Body of pancreas (tissue), 4 donors: ENCODE data around the gene LRWD1. TPM values are rescaled to one million over a fixed set of nuclear protein-coding genes. Genes with fewer than 3 reads are reported as not detected.

ENCODE experiments used
- ATAC-seq: fragments of 150-250 bp; one replicate; pipeline ENCODE4 v1.9.1; 2016
- DNase-seq, 4 donors: peaks; one replicate each; pipeline ENCODE4 v3.0.0-alpha.2; 2019
- H3K27ac ChIP-seq, 4 donors: fragments of 200-600 bp; sonication (generic); 1 replicate in 3 of 4; 2 replicates in 1 of 4; pipeline versions ENCODE4 v1.5.1 to v1.6.1; 2016 to 2019; ENCODE audit warnings: mild to moderate bottlenecking in 1 of 4, mixed read lengths in 1 of 4, moderate library complexity in 1 of 4
- H3K27me3 ChIP-seq, 2 donors: fragments of 200-600 bp; sonication (generic); one replicate each; pipeline ENCODE4 v1.6.0; 2016; ENCODE audit warnings: mild to moderate bottlenecking in 1 of 2
- H3K36me3 ChIP-seq, 2 donors: fragments of 200-600 bp; sonication (generic); replicated peaks in 1 of 2; 2 replicates each; pipeline ENCODE4 v1.5.1; 2016; ENCODE audit warnings: low read depth in 2 of 2; ENCODE audit not compliant: insufficient read depth in 1 of 2
- H3K4me1 ChIP-seq: fragments of 200-600 bp; sonication (generic); one replicate; pipeline ENCODE4 v1.6.0; 2016
- H3K4me3 ChIP-seq, 2 donors: fragments of 200-600 bp; sonication (generic); 1 replicate in 1 of 2; 2 replicates in 1 of 2; pipeline ENCODE4 v1.5.1; 2016 to 2019
- H3K9me3 ChIP-seq, 3 donors: fragments of 200-600 bp; sonication (generic); 1 replicate in 2 of 3; 2 replicates in 1 of 3; pipeline ENCODE4 v1.5.1; 2016
- POLR2A ChIP-seq, 3 donors: fragments of 450-650 bp; IDR thresholded peaks; one replicate each; pipeline ENCODE4 v1.6.1; 2016; ENCODE audit warnings: antibody characterized with exemption in 3 of 3, mild to moderate bottlenecking in 2 of 3
- WGBS, 2 donors: methylation state at CpG; one replicate each; pipeline ENCODE4 v1.1.5; 2017; 5-methylcytosine and 5-hydroxymethylcytosine counted together
- intact Hi-C: fragments of 100-400 bp; cut with DNase I; formaldehyde crosslinking; loops from one replicate; pipeline ENCODE4 v1.15.1; 2023
- total RNA-seq, 2 donors: library from RNA; depleted of rRNA; stranded (reverse); fragments of >200 nt; gene quantifications; one replicate each; pipeline ENCODE4 v1.1.0, GENCODE V29; 2016
- TF ChIP-seq, protein P1 (sequence below), 7 experiments: fragments of 450-650 bp in 4 of 7; fragments of 200-600 bp in 3 of 7; sonication (generic) in 3 of 7; IDR thresholded peaks; one replicate each; pipeline ENCODE4 v1.5.1; 2016 to 2019; ENCODE audit warnings: antibody characterized with exemption in 7 of 7

LRWD1 gene
- total RNA-seq, 2 donors from 2014 or later: 13.7 to 27.4 TPM

DNA sequence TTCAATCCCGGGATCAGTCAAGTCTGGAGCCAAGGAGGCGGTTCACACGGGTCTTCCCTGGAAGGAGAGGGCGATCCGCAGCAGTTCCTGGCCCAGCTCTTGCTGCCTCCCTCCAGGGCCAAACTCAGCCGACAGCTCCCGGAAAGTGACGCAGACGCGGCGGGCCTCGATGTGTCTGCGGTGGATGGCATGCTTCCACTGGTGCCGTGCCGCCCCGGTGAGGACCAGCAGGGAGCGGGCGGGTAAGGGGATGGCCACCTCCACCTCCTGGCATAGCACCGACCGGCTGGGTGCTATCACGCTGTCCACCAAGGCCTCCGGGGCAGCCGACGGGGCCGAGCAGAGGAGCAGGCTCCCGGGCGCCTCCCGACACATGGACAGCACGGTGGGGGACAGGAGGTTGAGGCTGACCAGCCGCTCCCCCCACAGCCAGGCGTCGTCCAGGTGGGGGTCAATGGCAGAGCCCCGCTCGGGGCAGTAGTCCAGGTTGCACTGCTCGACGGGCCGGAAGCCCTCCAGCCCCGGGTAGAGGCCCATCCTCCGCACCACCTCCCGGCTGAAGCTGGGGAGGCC lies 7.3 kb upstream of the LRWD1 start:
- Histone ChIP-seq H3K4me1 (no peaks in the 10 kb centered on the region), H3K9me3 (no peaks in the 10 kb centered on the region), H3K4me3 (no peak overlapping the region), H3K36me3 (peaks cover 0 to 6% of the 10 kb centered on the region in 2 donors), H3K27me3 (no peaks in the 10 kb centered on the region), H3K27ac (no peak overlapping the region)
- intact Hi-C loops: no loop called here
- WGBS, 2 donors: 90 to 93% methylated on average over 8 to 27 of the region's 40 CpGs
- TF ChIP-seq, protein P1, sequence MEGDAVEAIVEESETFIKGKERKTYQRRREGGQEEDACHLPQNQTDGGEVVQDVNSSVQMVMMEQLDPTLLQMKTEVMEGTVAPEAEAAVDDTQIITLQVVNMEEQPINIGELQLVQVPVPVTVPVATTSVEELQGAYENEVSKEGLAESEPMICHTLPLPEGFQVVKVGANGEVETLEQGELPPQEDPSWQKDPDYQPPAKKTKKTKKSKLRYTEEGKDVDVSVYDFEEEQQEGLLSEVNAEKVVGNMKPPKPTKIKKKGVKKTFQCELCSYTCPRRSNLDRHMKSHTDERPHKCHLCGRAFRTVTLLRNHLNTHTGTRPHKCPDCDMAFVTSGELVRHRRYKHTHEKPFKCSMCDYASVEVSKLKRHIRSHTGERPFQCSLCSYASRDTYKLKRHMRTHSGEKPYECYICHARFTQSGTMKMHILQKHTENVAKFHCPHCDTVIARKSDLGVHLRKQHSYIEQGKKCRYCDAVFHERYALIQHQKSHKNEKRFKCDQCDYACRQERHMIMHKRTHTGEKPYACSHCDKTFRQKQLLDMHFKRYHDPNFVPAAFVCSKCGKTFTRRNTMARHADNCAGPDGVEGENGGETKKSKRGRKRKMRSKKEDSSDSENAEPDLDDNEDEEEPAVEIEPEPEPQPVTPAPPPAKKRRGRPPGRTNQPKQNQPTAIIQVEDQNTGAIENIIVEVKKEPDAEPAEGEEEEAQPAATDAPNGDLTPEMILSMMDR (IDR thresholded peaks at IDR 0.05): no peak
- TF ChIP-seq POLR2A (IDR thresholded peaks at IDR 0.05): no peak
- no peak for ATAC-seq
- DNase-seq: no peak

DNA sequence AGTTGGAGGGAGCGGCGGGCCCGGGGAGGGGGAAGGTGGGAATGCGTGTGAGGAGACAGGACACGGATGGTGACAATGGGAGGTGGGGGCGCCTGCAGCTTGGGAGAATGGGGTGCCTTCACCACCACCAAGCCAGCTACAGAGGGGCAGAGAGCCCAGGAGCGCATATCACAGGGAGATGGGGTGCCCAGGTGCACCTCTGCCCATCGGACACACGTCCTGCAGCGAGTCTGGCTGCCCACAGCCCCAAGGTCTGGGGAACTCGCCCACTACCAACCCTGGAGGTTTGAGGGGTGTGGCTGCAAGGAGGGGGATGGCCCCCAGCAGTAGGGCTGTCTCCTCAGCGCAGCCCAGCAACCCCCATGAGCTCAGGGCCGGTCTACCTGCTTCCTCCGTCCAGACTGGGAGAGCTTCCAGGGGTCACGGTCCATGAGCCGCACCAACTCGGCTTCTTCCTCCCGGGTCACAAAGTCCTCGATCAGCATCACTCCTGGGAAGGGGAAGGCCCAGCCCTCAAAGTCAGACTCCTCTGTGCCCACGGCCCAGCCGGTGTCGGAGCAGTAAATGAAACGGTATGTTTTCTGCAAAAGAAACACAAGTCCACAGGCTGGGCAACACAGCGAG lies 5.5 kb upstream of the LRWD1 start:
- intact Hi-C loops: no loop called here
- 94 to 95% methylated on average over 13 to 24 of the region's 24 CpGs for WGBS, 2 donors
- Histone ChIP-seq H3K4me3 (no peak overlapping the region), H3K27ac (no peak overlapping the region), H3K4me1 (peaks cover 9% of the 10 kb centered on the region), H3K27me3 (no peaks in the 10 kb centered on the region), H3K36me3 (peaks cover 0 to 6% of the 10 kb centered on the region in 2 donors), H3K9me3 (no peaks in the 10 kb centered on the region)
- TF ChIP-seq, protein P1 (IDR thresholded peaks at IDR 0.05): no peak
- no peak for TF ChIP-seq POLR2A (IDR thresholded peaks at IDR 0.05)
- DNase-seq (no peak), ATAC-seq (no peak)

DNA sequence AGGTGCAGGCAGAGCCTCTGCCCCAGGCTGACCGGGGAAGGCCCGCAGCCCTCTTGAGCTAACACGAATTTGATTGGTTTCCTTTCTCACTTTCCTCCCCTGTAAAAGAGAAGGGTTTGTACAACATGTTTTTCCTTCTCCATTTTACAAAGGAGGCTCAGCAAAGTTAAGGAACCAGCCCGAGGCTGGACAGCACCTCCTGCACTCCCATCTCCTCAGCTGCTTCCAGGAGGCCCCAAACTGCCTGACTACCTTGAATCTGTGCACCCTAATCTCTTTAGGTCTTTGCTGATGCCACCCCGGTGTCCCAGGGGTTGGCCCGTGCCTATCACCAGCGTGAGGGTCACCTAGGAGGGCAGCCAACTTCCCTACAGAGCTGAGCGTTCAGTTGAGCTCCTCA lies 4.3 kb upstream of the LRWD1 start:
- Histone ChIP-seq H3K36me3 (peaks cover 0 to 6% of the 10 kb centered on the region in 2 donors), H3K4me3 (no peak overlapping the region), H3K27me3 (no peaks in the 10 kb centered on the region), H3K9me3 (no peaks in the 10 kb centered on the region), H3K4me1 (peaks cover 10% of the 10 kb centered on the region), H3K27ac (no peak overlapping the region)
- ATAC-seq (no peak), DNase-seq (no peak)
- 74 to 91% methylated on average over 8 of the region's 8 CpGs for WGBS, 2 donors
- TF ChIP-seq POLR2A (IDR thresholded peaks at IDR 0.05): no peak
- TF ChIP-seq, protein P1 (IDR thresholded peaks at IDR 0.05): no peak
- intact Hi-C loops: no loop called here

DNA sequence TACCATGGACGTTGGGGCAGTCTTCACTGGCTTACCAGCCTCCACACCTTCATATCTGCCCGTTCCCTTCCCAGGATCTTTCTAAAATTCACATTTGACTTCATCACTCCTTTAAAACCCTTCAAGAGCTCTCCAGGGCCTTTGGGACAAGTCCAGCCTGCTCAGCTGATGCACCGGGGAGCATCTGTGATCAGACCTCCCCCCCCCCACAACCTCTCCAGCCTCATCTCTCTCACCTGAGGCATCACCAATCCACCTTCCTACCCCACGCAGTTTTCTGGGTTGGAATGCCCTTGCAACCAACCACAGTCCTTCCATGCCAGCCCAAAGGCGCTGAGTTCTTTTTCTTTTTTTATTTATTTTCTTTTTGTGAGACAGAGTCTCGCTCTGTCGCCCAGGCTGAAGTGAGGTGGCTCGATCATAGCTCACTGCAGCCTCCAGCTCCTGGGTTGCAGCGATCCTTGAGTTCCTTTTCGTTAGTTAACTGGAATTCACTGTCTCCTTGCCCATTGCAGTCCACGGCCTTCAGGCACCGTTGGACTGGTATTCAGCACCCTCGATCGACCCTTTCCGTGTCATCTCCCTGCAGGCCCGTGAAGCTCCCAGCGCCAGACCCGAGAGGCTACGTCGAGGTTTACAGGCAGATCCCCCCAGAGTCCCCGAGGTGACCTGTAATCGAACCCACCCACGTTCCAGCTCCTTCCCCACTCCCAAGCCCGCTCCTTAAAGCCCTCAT lies 775 bp upstream of the LRWD1 start:
- Histone ChIP-seq H3K27ac (peak overlapping the region in 3 of 4 donors; percentile 32 to 72 (median 40)), H3K27me3 (no peaks in the 10 kb centered on the region), H3K4me1 (peaks cover 18% of the 10 kb centered on the region), H3K9me3 (no peaks in the 10 kb centered on the region), H3K36me3 (peaks cover 0 to 2% of the 10 kb centered on the region in 2 donors), H3K4me3 (peak overlapping the region; percentile 76 to 100)
- ATAC-seq: no peak
- 7 to 11% methylated on average over 24 of the region's 24 CpGs for WGBS, 2 donors
- no peak for DNase-seq
- no peak for TF ChIP-seq POLR2A (IDR thresholded peaks at IDR 0.05)
- intact Hi-C loops: no loop called here

DNA sequence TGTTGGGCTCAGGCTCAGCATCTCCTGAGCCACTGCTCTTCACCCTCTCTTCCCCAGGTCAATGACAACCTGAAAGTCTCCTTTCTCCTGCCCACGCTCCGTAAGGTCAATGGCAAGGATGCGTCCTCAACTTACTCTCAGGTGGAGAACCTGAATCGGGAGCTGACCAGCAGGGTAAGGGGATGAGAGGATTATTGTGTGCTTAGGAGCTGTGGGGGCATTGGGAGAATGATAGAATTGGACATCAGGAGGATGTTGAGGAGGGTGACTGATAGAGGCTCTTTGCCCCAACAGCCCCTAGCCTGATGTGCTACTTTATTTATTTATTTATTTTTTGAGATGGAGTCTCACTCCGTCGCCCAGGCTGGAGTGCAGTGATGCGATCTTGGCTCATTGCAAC lies 1.3 kb downstream of the LRWD1 start:
- H3K4me1 ChIP-seq: peaks cover 18% of the 10 kb centered on the region
- DNase-seq (no peak), ATAC-seq (no peak)
- TF ChIP-seq, protein P1 (IDR thresholded peaks at IDR 0.05): no peak
- no peak for TF ChIP-seq POLR2A (IDR thresholded peaks at IDR 0.05)
- H3K27me3 ChIP-seq: no peaks in the 10 kb centered on the region
- no peaks in the 10 kb centered on the region for H3K36me3 ChIP-seq
- no peak overlapping the region for H3K27ac ChIP-seq
- H3K9me3 ChIP-seq: no peaks in the 10 kb centered on the region
- 93 to 96% methylated on average over 5 to 7 of the region's 7 CpGs for WGBS, 2 donors
- intact Hi-C loops: no loop called here
- no peak overlapping the region for H3K4me3 ChIP-seq
